DOHH2 (cell line): Measurements from ENCODE around the gene ZNF609.

Experiments used
- H3F3A ChIP-seq: fragments of 200-600 bp; sonication (generic), shearing (Covaris generic); 2 replicates; pipeline ENCODE4 v1.6.0; 2016; ENCODE audit warnings: antibody characterized with exemption, mild to moderate bottlenecking; ENCODE audit not compliant: control insufficient read depth, insufficient read depth
- H3K27ac ChIP-seq: fragments of 200-600 bp; sonication (generic); 2 replicates; pipeline ENCODE4 v1.5.1; 2014; ENCODE audit warnings: low read depth, mild to moderate bottlenecking, low read length, moderate library complexity
- H3K27me3 ChIP-seq: fragments of 200-600 bp; sonication (generic); 2 replicates; pipeline ENCODE4 v1.6.1; 2014; ENCODE audit warnings: mild to moderate bottlenecking, low read length, mixed read lengths; ENCODE audit not compliant: control insufficient read depth
- H3K36me3 ChIP-seq: fragments of 200-600 bp; sonication (generic); 2 replicates; pipeline ENCODE4 v1.6.1; 2014; ENCODE audit warnings: mild to moderate bottlenecking, low read length, moderate library complexity, mixed read lengths; ENCODE audit not compliant: control insufficient read depth
- H3K4me1 ChIP-seq: fragments of 200-600 bp; sonication (generic); 2 replicates; pipeline ENCODE4 v1.6.1; 2014; ENCODE audit warnings: mild to moderate bottlenecking, low read length, mixed read lengths; ENCODE audit not compliant: control insufficient read depth
- H3K4me2 ChIP-seq: fragments of 200-600 bp; sonication (generic); 2 replicates; pipeline ENCODE4 v1.6.0; 2014; ENCODE audit warnings: mild to moderate bottlenecking, low read length, moderate library complexity
- H3K4me3 ChIP-seq: fragments of 200-600 bp; sonication (generic); 2 replicates; pipeline ENCODE4 v1.5.1; 2014; ENCODE audit warnings: mild to moderate bottlenecking, low read length, mixed read lengths
- H3K79me2 ChIP-seq: fragments of 200-600 bp; sonication (generic); 2 replicates; pipeline ENCODE4 v1.6.1; 2014; ENCODE audit warnings: mild to moderate bottlenecking, low read length, mixed read lengths; ENCODE audit not compliant: control insufficient read depth
- H3K9me2 ChIP-seq: fragments of 200-600 bp; sonication (generic); replicated peaks from 2 replicates; pipeline ENCODE4 v1.6.1; 2014; ENCODE audit warnings: mild to moderate bottlenecking, low read length, mixed read lengths; ENCODE audit not compliant: control insufficient read depth
- H3K9me3 ChIP-seq: fragments of 200-600 bp; sonication (generic); 2 replicates; pipeline ENCODE4 v1.6.1; 2014; ENCODE audit warnings: antibody characterized with exemption, low read length, mixed read lengths; ENCODE audit not compliant: control insufficient read depth, insufficient read depth
- H4K20me1 ChIP-seq: fragments of 200-600 bp; sonication (generic); 2 replicates; pipeline ENCODE4 v1.6.0; 2014; ENCODE audit warnings: low read depth, mild to moderate bottlenecking, antibody characterized with exemption, low read length, moderate library complexity; ENCODE audit not compliant: control insufficient read depth, insufficient read depth
- CTCF ChIP-seq: fragments of 200-600 bp; sonication (generic); IDR thresholded peaks from one replicate; pipeline ENCODE4 v1.5.1; 2014; ENCODE audit warnings: antibody characterized with exemption, mild to moderate bottlenecking, low read depth, low read length; ENCODE audit not compliant: poor library complexity, severe bottlenecking
- EZH2phosphoT487 ChIP-seq: fragments of 200-600 bp; sonication (generic); IDR thresholded peaks from 2 replicates; pipeline ENCODE4 v1.6.1; 2017; ENCODE audit warnings: borderline replicate concordance, mild to moderate bottlenecking, antibody characterized with exemption, low read length, moderate library complexity, mixed read lengths

ZNF609 gene

GRCh38 chr15:64571857-64572291 lies 111.5 kb downstream of the ZNF609 start:
- Histone ChIP-seq H3F3A (peaks cover 25% of the 10 kb centered on the region), H3K4me3 (peak overlapping the region; percentile 21; the same call in 1 of the 2 replicates), H4K20me1 (no peaks in the 10 kb centered on the region), H3K4me2 (peak overlapping the region; percentile 44), H3K27me3 (no peaks in the 10 kb centered on the region), H3K9me3 (no peaks in the 10 kb centered on the region), H3K27ac (peak overlapping the region; percentile 44), H3K9me2 (no peaks in the 10 kb centered on the region), H3K79me2 (peaks cover 55% of the 10 kb centered on the region), H3K4me1 (peaks cover 74% of the 10 kb centered on the region), H3K36me3 (no peaks in the 10 kb centered on the region)
- TF ChIP-seq CTCF (no peak), EZH2phosphoT487 (no peak)

GRCh38 chr15:64572856-64573255 lies 112.5 kb downstream of the ZNF609 start:
- Histone ChIP-seq H3F3A (peaks cover 25% of the 10 kb centered on the region), H3K36me3 (no peaks in the 10 kb centered on the region), H3K9me2 (no peaks in the 10 kb centered on the region), H3K4me3 (no peak overlapping the region), H3K4me1 (peaks cover 67% of the 10 kb centered on the region), H3K79me2 (peaks cover 55% of the 10 kb centered on the region), H3K9me3 (no peaks in the 10 kb centered on the region), H3K27me3 (no peaks in the 10 kb centered on the region), H4K20me1 (no peaks in the 10 kb centered on the region), H3K27ac (no peak overlapping the region), H3K4me2 (peak overlapping the region; percentile 44; the same call in 1 of the 2 replicates)
- TF ChIP-seq EZH2phosphoT487, result no peak
- TF ChIP-seq CTCF, result no peak

GRCh38 chr15:64574301-64575017 lies 114.1 kb downstream of the ZNF609 start:
- TF ChIP-seq EZH2phosphoT487 (no peak), CTCF (no peak)

More at GRCh38 chr15:64574301-64575017, 114.1 kb downstream of the ZNF609 start:
- Histone ChIP-seq H3K4me1 (peaks cover 51% of the 10 kb centered on the region), H4K20me1 (no peaks in the 10 kb centered on the region), H3K9me3 (no peaks in the 10 kb centered on the region), H3K9me2 (no peaks in the 10 kb centered on the region), H3K79me2 (peaks cover 49% of the 10 kb centered on the region), H3K27me3 (no peaks in the 10 kb centered on the region), H3K4me3 (peak overlapping the region; percentile 23), H3K36me3 (no peaks in the 10 kb centered on the region), H3K4me2 (peak overlapping the region; percentile 48), H3K27ac (peak overlapping the region; percentile 52), H3F3A (peaks cover 22% of the 10 kb centered on the region)
